ENCODE data around the gene TMEM63C.

Gene TMEM63C

DNA sequence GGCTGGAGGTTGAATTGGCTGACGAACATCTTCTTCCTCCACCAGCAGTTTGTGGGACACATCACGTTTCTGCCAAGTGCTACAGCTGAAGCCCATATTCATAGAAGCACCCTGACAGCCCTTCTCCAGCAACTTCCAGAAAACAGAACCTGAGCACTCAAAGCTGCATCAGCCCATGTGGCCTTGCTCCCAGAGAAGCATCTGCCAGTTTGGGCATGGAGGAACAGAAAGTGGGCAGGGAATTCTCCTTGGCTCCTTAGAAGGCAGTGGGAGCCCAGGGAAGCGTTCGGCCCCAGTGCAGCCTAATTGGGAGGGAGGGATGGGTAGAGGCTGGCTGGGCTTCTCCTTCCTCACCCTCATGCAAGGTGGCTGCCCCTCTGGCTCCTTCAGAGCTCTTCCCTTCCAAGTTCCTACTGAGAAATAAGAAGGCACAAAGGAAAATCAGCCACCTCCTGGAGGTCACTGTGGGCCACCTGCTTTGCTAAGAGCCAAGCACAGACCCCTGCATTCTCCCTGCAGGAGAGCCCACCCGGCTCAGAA, 93.5 kb downstream of the TMEM63C start:
- no peak overlapping the region for H3K27ac ChIP-seq
- no peak overlapping the region for H3K4me3 ChIP-seq (ENCODE audit: low read depth in 1 of 2, low read length in 1 of 2)
- peaks cover 29% of the 10 kb centered on the region for H3K27me3 ChIP-seq
- TF ChIP-seq, protein P1, sequence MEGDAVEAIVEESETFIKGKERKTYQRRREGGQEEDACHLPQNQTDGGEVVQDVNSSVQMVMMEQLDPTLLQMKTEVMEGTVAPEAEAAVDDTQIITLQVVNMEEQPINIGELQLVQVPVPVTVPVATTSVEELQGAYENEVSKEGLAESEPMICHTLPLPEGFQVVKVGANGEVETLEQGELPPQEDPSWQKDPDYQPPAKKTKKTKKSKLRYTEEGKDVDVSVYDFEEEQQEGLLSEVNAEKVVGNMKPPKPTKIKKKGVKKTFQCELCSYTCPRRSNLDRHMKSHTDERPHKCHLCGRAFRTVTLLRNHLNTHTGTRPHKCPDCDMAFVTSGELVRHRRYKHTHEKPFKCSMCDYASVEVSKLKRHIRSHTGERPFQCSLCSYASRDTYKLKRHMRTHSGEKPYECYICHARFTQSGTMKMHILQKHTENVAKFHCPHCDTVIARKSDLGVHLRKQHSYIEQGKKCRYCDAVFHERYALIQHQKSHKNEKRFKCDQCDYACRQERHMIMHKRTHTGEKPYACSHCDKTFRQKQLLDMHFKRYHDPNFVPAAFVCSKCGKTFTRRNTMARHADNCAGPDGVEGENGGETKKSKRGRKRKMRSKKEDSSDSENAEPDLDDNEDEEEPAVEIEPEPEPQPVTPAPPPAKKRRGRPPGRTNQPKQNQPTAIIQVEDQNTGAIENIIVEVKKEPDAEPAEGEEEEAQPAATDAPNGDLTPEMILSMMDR (IDR thresholded peaks at IDR 0.05), result no peak
- H3K4me1 ChIP-seq (ENCODE audit: control insufficient read depth in 1 of 2, insufficient read depth in 1 of 2, low read depth in 1 of 2, low read length in 1 of 2), result peaks cover 4 to 15% of the 10 kb centered on the region in 2 experiments
- no peaks in the 10 kb centered on the region for H3K9me3 ChIP-seq
- H3K36me3 ChIP-seq, result no peaks in the 10 kb centered on the region

DNA sequence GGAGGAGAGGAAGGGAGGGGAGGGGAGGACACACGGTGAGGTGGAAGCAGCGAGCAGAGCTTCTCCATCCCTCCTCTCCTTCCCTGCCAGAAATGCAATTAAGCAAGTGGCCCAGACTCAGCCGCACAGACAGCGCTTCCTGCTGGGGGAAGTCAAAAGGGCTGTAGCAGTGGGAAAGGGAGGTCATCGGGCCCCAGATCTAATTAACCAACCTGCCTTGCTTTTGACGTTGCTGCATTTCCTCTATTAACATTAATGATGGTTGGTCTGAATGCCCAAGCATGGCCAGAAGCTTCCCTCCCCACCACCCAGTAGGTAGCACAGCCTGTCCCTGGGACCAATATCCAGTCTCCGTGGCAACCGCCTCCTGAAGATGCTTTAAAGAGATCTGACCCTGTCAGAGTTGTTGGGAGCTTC, 94.0 kb downstream of the TMEM63C start:
- Histone ChIP-seq H3K27ac (no peak overlapping the region), H3K4me3 (ENCODE audit: low read depth in 1 of 2, low read length in 1 of 2) (no peak overlapping the region), H3K4me1 (ENCODE audit: control insufficient read depth in 1 of 2, insufficient read depth in 1 of 2, low read depth in 1 of 2, low read length in 1 of 2) (peaks cover 4 to 15% of the 10 kb centered on the region in 2 experiments), H3K27me3 (peaks cover 24% of the 10 kb centered on the region), H3K36me3 (no peaks in the 10 kb centered on the region), H3K9me3 (no peaks in the 10 kb centered on the region)
- TF ChIP-seq, protein P1 (IDR thresholded peaks at IDR 0.05), result no peak

- Histone ChIP-seq H3K27ac (no peak overlapping the region), H3K9me3 (no peaks in the 10 kb centered on the region), H3K36me3 (no peaks in the 10 kb centered on the region), H3K4me3 (ENCODE audit: low read depth in 1 of 2, low read length in 1 of 2) (no peak overlapping the region), H3K4me1 (ENCODE audit: control insufficient read depth in 1 of 2, insufficient read depth in 1 of 2, low read depth in 1 of 2, low read length in 1 of 2) (peaks cover 4 to 15% of the 10 kb centered on the region in 2 experiments), H3K27me3 (peaks cover 16% of the 10 kb centered on the region)
- TF ChIP-seq, protein P1 (IDR thresholded peaks at IDR 0.05), result no peak
Measured at GRCh38 chr14:77276295-77276935, 94.8 kb downstream of the TMEM63C start.

DNA sequence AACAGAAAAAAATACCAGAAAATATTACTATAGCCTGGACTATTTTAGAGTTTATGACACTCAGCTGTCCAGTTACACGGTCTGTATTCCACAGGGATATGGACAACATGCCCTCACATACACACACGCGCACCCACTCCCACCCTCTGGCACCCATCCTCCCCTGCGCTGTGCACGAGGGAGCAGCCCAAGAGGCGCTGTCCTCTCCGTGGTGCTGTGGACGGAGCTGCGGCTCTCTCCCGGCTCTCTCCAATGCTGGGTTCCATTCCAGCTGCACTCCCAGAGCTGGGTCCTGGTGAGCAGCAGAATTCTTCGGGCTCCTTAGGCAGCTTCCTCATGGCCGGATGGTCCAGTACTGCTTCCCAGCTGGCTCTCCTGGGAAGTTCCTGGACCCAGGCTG, 95.4 kb downstream of the TMEM63C start:
- Histone ChIP-seq H3K4me3 (ENCODE audit: low read depth in 1 of 2, low read length in 1 of 2) (no peak overlapping the region), H3K4me1 (ENCODE audit: control insufficient read depth in 1 of 2, insufficient read depth in 1 of 2, low read depth in 1 of 2, low read length in 1 of 2) (peaks cover 4 to 15% of the 10 kb centered on the region in 2 experiments), H3K27me3 (peaks cover 10% of the 10 kb centered on the region), H3K9me3 (no peaks in the 10 kb centered on the region), H3K36me3 (no peaks in the 10 kb centered on the region), H3K27ac (no peak overlapping the region)
- TF ChIP-seq, protein P1 (IDR thresholded peaks at IDR 0.05), result no peak

DNA sequence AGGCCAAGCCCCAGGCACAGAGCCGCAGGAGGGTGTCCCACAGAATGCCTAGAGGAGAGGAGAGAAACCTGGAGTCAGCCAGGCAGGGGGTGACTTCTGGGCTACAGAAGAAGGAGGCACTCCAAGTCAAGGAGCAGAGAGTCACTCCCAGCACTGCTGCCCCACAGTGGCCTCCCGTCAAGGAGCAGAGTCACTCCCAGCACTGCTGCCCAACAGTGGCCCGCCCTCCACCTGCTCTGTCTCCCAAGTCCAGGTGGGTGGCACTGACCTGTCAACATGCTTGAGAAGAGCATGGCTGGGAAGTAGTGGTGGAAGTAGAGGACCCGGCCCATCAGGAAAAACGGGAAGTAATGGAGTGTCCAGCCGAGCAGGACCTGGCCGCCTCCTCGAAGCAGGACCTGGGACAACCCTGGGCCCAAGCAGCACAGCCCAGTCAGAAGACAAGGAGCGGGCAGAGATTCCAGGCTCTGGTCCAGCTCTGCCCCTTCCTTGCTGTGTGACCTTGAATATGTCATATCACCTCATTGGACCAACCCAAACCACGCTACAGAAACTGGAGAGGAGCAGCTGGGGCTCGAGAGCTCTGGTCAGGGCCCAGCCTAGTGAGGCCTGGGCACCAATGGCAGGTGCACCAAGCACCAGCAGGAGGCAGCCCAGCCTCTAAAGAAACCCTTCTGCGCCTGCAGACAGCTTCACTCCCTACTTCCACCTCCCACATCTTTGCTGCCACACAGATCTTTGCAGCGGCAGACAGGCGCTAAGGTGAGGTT, 97.0 kb downstream of the TMEM63C start:
- Histone ChIP-seq H3K36me3 (no peaks in the 10 kb centered on the region), H3K27ac (no peak overlapping the region), H3K4me1 (ENCODE audit: control insufficient read depth in 1 of 2, insufficient read depth in 1 of 2, low read depth in 1 of 2, low read length in 1 of 2) (peaks cover 4 to 15% of the 10 kb centered on the region in 2 experiments), H3K4me3 (ENCODE audit: low read depth in 1 of 2, low read length in 1 of 2) (no peak overlapping the region), H3K27me3 (no peaks in the 10 kb centered on the region), H3K9me3 (no peaks in the 10 kb centered on the region)
- TF ChIP-seq, protein P1 (IDR thresholded peaks at IDR 0.05), result no peak
